ENCODE data around the gene POLR2E. TPM values are rescaled to one million over a fixed set of nuclear protein-coding genes. Genes with fewer than 3 reads are reported as not detected.

POLR2E gene
- total RNA-seq, 1 donor from 2014 or later: 178 TPM

Other genes starting within 250 kb of the POLR2E start
- gene ELANE, start 243.1 kb downstream of the POLR2E start, total RNA-seq: not detected in 2 replicates
- 2.3 and 2.5 TPM in 2 replicates for gene CFD, start 235.7 kb downstream of the POLR2E start, total RNA-seq
- 62.2 and 66.7 TPM in 2 replicates for gene MED16, start 202.2 kb downstream of the POLR2E start, total RNA-seq
- not detected in 2 replicates for gene RNU6-9, start 201.9 kb downstream of the POLR2E start, total RNA-seq
- 90.7 and 96.4 TPM in 2 replicates for gene R3HDM4, start 182.2 kb downstream of the POLR2E start, total RNA-seq
- 1.7 and 1.9 TPM in 2 replicates for gene KISS1R, start 178.0 kb downstream of the POLR2E start, total RNA-seq
- 22.8 and 26.8 TPM in 2 replicates for gene ARID3A, start 169.3 kb downstream of the POLR2E start, total RNA-seq
- 57.2 and 61.8 TPM in 2 replicates for gene WDR18, start 111.0 kb downstream of the POLR2E start, total RNA-seq
- gene GRIN3B, start 95.0 kb downstream of the POLR2E start, total RNA-seq: not detected in 2 replicates
- gene TMEM259, start 74.3 kb downstream of the POLR2E start, total RNA-seq: 154 TPM in 2 replicates
- not detected in 2 replicates for gene RNU6-2, start 73.9 kb downstream of the POLR2E start, total RNA-seq
- gene CNN2, start 68.8 kb downstream of the POLR2E start, total RNA-seq: 546 and 561 TPM in 2 replicates
- gene ABCA7, start 55.3 kb downstream of the POLR2E start, total RNA-seq: 44.1 and 44.3 TPM in 2 replicates
- gene ARHGAP45, start 28.2 kb downstream of the POLR2E start, total RNA-seq: 402 and 407 TPM in 2 replicates
- 115 TPM in 2 replicates for gene GPX4, start 8.6 kb upstream of the POLR2E start, total RNA-seq
- 63.2 and 67.2 TPM in 2 replicates for gene SBNO2, start 78.9 kb upstream of the POLR2E start, total RNA-seq
- 61.2 and 61.8 TPM in 2 replicates for gene STK11, start 110.4 kb upstream of the POLR2E start, total RNA-seq
- 0.16 and 0.32 TPM in 2 replicates for gene CBARP, start 142.6 kb upstream of the POLR2E start, total RNA-seq
- 181 and 213 TPM in 2 replicates for gene ATP5F1D, start 146.4 kb upstream of the POLR2E start, total RNA-seq
- gene MIDN, start 153.2 kb upstream of the POLR2E start, total RNA-seq: 64.2 and 66.0 TPM in 2 replicates
- gene CIRBP, start 174.0 kb upstream of the POLR2E start, total RNA-seq: 195 and 200 TPM in 2 replicates
- 57.5 and 57.8 TPM in 2 replicates for gene FAM174C, start 180.2 kb upstream of the POLR2E start, total RNA-seq
- not detected in 2 replicates for gene EFNA2, start 190.5 kb upstream of the POLR2E start, total RNA-seq